Cerebellar cortex (tissue), 1 donor: ENCODE measurements around the gene PRRC2A.

Source experiments
- DNase-seq: peaks from one replicate; pipeline ENCODE4 v3.0.0-alpha.2; 2015; ENCODE audit warnings: low spot score

Gene PRRC2A

DNA sequence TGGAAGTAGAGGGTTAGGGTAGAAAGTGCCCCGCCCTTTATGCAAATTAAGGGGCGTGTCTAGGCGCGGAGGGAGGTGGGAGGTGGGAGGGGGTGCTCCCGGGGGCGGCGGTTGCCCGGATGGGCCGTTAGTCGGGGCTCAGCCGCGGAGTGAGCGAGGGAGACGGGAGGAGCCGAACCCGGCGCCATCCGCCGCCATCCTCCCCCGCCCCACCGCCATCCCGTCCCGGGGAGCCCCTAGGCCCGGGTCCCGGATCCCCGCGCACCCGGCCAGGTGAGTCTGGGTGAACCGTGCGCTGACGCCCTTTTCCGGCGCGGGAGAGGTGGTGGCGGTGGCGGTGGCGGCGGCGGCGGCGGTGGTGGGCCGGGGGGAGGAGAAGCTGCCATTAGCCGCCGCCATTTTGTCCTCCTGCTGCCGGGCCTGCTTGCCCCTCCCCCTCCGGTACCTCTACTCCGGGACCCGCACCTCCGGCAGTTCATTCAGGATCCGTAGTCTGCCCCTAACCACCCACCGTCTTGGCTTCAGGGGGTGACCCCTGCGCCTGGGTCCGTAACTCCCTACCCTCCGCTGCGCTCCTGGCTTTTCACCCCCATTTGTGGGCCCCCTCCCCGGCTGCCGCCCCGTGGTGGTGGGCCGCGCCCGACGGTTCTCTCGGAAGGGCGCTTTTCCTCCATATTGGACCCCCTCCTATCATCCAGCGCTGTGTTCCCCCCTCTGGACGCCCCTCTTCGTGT lies at the start of gene PRRC2A:
PRRC2A (plus strand) TSS at position 130 of the 734 bp plus-strand sequence. CDS start 2,075 bp downstream, outside the sequence.
- no peak for DNase-seq

DNA sequence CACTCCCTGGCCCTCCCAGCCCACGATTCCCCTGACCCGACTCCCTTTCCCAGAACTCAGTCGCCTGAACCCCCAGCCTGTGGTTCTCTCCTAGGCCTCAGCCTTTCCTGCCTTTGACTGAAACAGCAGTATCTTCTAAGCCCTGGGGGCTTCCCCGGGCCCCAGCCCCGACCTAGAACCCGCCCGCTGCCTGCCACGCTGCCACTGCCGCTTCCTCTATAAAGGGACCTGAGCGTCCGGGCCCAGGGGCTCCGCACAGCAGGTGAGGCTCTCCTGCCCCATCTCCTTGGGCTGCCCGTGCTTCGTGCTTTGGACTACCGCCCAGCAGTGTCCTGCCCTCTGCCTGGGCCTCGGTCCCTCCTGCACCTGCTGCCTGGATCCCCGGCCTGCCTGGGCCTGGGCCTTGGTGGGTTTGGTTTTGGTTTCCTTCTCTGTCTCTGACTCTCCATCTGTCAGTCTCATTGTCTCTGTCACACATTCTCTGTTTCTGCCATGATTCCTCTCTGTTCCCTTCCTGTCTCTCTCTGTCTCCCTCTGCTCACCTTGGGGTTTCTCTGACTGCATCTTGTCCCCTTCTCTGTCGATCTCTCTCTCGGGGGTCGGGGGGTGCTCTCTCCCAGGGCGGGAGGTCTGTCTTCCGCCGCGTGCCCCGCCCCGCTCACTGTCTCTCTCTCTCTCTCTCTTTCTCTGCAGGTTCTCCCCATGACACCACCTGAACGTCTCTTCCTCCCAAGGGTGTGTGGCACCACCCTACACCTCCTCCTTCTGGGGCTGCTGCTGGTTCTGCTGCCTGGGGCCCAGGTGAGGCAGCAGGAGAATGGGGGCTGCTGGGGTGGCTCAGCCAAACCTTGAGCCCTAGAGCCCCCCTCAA lies 48.2 kb upstream of the PRRC2A start, which contains the start of gene LTA:
LTA (plus strand) TSS at position 249 of the 871 bp plus-strand sequence; CDS start at position 703, 454 bp downstream.
- DNase-seq, result no peak

DNA sequence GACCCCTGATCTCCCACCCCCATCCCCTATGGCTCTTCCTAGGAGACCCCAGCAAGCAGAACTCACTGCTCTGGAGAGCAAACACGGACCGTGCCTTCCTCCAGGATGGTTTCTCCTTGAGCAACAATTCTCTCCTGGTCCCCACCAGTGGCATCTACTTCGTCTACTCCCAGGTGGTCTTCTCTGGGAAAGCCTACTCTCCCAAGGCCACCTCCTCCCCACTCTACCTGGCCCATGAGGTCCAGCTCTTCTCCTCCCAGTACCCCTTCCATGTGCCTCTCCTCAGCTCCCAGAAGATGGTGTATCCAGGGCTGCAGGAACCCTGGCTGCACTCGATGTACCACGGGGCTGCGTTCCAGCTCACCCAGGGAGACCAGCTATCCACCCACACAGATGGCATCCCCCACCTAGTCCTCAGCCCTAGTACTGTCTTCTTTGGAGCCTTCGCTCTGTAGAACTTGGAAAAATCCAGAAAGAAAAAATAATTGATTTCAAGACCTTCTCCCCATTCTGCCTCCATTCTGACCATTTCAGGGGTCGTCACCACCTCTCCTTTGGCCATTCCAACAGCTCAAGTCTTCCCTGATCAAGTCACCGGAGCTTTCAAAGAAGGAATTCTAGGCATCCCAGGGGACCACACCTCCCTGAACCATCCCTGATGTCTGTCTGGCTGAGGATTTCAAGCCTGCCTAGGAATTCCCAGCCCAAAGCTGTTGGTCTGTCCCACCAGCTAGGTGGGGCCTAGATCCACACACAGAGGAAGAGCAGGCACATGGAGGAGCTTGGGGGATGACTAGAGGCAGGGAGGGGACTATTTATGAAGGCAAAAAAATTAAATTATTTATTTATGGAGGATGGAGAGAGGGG lies 47.0 kb upstream of the PRRC2A start:
- no peak for DNase-seq

DNA sequence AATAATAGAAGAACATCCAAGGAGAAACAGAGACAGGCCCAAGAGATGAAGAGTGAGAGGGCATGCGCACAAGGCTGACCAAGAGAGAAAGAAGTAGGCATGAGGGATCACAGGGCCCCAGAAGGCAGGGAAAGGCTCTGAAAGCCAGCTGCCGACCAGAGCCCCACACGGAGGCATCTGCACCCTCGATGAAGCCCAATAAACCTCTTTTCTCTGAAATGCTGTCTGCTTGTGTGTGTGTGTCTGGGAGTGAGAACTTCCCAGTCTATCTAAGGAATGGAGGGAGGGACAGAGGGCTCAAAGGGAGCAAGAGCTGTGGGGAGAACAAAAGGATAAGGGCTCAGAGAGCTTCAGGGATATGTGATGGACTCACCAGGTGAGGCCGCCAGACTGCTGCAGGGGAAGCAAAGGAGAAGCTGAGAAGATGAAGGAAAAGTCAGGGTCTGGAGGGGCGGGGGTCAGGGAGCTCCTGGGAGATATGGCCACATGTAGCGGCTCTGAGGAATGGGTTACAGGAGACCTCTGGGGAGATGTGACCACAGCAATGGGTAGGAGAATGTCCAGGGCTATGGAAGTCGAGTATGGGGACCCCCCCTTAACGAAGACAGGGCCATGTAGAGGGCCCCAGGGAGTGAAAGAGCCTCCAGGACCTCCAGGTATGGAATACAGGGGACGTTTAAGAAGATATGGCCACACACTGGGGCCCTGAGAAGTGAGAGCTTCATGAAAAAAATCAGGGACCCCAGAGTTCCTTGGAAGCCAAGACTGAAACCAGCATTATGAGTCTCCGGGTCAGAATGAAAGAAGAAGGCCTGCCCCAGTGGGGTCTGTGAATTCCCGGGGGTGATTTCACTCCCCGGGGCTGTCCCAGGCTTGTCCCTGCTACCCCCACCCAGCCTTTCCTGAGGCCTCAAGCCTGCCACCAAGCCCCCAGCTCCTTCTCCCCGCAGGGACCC lies 46.1 kb upstream of the PRRC2A start:
- DNase-seq, result no peak

DNA sequence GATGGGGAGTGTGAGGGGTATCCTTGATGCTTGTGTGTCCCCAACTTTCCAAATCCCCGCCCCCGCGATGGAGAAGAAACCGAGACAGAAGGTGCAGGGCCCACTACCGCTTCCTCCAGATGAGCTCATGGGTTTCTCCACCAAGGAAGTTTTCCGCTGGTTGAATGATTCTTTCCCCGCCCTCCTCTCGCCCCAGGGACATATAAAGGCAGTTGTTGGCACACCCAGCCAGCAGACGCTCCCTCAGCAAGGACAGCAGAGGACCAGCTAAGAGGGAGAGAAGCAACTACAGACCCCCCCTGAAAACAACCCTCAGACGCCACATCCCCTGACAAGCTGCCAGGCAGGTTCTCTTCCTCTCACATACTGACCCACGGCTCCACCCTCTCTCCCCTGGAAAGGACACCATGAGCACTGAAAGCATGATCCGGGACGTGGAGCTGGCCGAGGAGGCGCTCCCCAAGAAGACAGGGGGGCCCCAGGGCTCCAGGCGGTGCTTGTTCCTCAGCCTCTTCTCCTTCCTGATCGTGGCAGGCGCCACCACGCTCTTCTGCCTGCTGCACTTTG lies 45.1 kb upstream of the PRRC2A start, which contains the start of gene TNF:
TNF (plus strand) TSS at position 231 of the 567 bp plus-strand sequence; CDS start at position 408, 177 bp downstream.
- DNase-seq, result no peak

DNA sequence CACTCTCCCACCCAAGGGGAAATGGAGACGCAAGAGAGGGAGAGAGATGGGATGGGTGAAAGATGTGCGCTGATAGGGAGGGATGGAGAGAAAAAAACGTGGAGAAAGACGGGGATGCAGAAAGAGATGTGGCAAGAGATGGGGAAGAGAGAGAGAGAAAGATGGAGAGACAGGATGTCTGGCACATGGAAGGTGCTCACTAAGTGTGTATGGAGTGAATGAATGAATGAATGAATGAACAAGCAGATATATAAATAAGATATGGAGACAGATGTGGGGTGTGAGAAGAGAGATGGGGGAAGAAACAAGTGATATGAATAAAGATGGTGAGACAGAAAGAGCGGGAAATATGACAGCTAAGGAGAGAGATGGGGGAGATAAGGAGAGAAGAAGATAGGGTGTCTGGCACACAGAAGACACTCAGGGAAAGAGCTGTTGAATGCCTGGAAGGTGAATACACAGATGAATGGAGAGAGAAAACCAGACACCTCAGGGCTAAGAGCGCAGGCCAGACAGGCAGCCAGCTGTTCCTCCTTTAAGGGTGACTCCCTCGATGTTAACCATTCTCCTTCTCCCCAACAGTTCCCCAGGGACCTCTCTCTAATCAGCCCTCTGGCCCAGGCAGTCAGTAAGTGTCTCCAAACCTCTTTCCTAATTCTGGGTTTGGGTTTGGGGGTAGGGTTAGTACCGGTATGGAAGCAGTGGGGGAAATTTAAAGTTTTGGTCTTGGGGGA lies 44.4 kb upstream of the PRRC2A start:
- DNase-seq, result no peak

DNA sequence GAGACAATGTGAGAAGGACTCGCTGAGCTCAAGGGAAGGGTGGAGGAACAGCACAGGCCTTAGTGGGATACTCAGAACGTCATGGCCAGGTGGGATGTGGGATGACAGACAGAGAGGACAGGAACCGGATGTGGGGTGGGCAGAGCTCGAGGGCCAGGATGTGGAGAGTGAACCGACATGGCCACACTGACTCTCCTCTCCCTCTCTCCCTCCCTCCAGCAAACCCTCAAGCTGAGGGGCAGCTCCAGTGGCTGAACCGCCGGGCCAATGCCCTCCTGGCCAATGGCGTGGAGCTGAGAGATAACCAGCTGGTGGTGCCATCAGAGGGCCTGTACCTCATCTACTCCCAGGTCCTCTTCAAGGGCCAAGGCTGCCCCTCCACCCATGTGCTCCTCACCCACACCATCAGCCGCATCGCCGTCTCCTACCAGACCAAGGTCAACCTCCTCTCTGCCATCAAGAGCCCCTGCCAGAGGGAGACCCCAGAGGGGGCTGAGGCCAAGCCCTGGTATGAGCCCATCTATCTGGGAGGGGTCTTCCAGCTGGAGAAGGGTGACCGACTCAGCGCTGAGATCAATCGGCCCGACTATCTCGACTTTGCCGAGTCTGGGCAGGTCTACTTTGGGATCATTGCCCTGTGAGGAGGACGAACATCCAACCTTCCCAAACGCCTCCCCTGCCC lies 43.5 kb upstream of the PRRC2A start:
- no peak for DNase-seq

DNA sequence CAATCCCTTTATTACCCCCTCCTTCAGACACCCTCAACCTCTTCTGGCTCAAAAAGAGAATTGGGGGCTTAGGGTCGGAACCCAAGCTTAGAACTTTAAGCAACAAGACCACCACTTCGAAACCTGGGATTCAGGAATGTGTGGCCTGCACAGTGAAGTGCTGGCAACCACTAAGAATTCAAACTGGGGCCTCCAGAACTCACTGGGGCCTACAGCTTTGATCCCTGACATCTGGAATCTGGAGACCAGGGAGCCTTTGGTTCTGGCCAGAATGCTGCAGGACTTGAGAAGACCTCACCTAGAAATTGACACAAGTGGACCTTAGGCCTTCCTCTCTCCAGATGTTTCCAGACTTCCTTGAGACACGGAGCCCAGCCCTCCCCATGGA lies 42.9 kb upstream of the PRRC2A start:
- DNase-seq, result no peak

DNA sequence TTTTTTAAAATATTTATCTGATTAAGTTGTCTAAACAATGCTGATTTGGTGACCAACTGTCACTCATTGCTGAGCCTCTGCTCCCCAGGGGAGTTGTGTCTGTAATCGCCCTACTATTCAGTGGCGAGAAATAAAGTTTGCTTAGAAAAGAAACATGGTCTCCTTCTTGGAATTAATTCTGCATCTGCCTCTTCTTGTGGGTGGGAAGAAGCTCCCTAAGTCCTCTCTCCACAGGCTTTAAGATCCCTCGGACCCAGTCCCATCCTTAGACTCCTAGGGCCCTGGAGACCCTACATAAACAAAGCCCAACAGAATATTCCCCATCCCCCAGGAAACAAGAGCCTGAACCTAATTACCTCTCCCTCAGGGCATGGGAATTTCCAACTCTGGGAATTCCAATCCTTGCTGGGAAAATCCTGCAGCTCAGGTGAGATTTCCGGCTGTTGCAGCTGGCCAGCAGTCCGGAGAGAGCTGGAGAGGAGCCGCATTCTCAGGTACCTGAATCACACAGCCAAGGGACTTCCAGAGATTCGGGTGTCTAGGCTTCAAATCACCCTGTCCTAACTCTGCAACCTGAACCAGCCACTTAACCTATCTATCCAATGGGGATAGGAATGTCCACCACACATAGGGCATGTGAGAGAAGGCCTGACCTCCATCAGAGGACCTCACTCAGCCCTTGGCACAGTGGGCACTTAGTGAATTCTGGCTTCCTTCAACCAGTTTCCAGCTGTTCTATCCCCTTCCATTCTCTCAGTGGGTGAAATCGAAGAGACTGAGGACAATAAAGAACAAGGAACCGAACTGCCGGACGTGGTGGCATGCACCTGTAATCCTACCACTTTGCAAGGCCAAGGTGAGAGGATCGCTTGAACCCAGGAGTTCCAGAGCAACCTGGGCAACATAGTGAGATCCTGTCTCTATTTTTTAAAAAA lies 42.1 kb upstream of the PRRC2A start:
- DNase-seq, result no peak

DNA sequence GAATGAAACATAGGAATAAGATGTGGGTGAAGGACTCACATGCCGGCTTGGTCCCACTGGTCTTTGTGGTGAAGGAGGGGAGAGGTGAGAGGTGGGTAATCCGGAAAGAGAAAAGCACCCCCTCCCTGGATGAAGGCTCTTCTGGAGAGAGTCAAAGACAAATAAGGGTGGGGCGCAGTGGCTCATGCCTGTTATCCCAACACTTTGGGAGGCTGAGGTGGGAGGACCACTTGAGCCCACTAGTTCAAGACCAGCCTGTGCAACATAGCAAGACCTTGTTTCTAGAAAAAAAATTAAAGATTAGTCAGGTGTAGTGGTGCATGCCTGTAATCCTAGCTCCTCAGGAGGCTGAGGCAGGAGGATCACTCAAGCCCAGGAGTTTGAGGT lies 41.4 kb upstream of the PRRC2A start:
- DNase-seq, result no peak

DNA sequence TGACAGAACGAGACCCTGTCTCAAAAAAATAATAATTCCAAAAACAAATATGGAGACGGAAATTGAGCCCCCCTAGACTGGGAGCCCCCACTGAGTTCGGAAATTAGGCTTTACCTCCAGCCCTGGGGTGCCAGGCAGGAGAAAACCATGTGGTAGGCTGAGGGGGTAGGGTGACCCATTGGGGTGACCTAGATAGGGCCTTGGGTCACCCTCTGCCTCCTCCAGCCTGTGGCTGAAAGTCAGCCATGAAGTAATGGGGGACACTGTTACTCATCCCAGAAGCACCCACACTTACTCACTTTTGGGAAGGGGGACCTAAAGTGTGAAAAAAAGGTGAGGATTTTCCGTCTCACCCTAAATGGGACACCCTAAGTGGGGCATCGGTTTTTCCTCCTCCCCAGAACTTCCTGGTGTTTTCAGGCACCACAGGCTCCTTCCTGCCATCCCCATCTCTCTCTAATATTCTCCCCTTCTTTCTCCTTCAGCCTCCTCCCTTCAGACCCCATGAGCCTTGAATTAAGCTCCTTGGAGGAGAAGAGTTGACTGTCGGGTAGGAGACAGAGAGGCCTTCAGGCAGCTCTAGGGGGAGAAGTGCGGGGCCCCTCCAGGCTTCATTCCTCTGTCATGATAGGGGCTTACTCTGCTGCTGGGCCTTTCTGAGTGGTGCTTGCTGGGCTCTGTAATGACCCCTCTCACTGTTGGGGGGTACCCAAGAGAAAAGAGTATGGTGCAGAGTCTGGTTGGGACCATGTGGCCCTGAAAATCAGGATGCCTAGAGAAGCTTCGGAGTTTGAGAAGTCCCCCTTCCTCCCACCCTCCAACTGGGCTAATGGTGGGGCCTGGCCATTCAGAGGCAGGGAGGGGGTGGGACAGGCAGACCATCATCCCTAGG lies 40.7 kb upstream of the PRRC2A start:
- DNase-seq, result no peak

DNA sequence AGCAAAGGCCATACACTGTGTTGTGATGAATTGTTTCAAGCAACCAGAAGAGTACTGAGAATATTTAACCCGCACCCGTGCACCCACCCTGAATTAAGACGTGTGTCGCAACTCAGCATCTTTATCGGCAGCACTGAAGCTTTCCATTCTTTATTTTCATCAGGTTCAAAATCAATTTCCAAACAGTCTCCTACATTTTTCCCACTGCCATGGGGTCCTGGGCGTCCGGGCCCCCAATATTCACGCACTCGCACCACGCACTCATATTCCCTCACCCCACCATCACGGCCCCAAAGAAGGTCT lies 40.1 kb upstream of the PRRC2A start:
- DNase-seq, result no peak

DNA sequence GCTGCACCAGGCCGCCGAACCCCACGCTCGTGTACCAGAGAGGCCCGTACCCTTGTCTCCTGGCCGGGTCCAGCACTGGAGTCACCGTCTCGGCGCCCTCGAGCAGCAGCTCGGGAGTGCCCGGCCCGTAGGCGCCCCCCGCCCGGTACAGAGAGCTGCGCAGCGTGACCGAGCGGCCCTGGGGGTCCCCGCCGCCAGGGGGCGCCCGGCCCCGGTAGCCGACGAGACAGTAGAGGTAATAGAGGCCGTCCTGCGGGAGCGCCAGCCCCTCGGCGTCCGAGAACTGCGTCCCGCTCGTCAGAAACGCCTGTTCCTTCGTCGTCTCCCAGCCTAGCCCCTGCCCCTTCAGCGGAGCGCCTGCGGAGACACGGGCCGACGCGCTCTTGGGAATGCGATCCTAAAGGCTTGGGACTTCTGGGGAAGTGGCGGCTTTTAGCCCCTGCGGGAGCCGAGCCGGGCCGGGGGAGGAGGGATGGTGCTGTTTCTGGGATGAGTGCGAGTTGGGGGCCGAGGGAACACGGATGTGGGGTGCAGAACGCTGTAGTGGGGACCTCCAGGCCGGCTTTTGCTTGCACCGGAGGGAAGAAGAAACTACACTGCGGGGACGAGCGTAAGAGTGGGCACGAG lies 39.6 kb upstream of the PRRC2A start:
- peak; percentile 76 for DNase-seq

DNA sequence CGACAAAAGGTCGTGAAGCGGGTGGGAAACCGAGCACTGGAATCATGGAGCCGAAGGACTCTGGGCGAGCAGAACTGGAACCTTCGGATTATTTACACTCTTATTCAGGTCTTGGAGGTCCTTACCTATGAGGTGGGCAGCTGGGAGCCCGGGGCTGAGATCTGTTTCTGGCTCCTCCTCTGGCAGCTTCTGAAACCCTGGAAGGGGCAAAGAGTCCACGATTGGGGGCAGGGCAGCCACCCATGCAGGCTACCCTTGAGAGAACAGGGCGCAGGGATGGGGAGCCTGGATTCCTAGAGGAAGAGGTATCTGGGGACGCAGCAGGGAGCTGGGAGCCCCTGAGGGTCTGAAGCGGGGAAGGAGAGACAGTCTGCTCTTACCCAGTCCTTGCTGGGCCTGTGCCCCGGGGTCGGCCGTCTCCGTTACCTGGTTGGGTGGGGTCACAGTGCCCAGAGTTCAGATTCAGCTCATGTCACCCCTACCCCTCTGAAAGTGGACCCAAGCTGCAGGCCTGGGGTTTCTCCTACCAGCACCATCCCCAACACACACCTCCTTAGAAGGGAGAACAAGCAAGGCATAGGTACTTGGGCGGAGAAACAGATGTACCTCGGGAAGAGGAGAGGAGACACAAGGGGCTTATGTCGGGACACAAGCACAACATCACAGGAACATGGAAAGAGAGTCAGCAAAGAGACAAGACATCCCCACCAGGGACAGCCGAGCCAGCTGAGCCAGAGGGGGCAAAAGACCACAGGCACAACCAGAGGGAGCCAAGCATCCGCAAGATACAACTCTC lies 38.9 kb upstream of the PRRC2A start:
- peak; percentile 31 for DNase-seq

DNA sequence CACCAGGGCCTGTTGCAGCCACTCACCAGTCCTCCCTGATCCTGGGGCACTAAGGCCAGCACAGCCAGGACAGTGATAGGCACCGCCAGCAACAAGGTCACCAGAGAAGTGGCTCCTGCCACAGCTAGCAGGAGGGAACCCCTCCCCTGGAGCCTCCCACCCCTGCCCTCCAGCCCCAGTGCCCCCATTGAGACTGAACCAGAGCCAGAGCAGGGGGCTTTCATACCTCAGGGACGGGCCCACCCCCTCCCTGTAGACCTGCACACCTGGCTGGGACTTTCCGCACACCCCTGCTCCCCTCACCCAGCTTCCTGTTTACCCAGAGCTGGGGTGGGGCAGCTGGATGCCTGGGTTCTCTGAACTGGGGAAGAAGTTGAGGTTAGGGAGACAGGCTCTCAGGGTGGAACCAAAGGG lies 38.3 kb upstream of the PRRC2A start, which contains the start of gene LTB:
LTB (minus strand) TSS at position 195 of the 414 bp plus-strand sequence; CDS start at position 188, 7 bp downstream.
- DNase-seq, result no peak

DNA sequence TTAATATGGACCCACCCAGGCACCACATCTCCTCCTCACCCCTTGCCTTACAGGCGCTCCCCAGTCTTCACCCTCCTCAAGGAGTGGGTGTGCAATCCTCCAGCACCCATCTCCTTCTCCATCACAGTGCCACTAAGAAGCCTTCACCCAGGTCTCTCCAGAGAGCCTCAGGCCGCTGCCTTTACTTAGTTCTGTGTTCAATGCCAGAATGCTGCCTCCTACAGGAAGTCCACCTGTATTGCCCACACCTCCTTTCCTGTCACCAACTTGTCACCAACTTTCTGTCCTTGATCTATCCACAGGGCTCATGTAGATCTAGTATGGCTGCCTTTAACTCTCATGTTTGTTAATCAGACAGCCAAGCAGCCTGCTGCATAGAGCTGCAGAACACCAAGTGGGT lies 35.0 kb upstream of the PRRC2A start:
- no peak for DNase-seq
